ENCODE data around the gene ABCC8. TPM values are rescaled to one million over a fixed set of nuclear protein-coding genes. Genes with fewer than 3 reads are reported as not detected.

Gene ABCC8
- total and polyA plus RNA-seq, 9 of the 15 experiments (the other 6 are each of a cell fraction or from before 2014, with no cell fraction given): not detected

- TF ChIP-seq ZNF311 (CRISPR knock-in tag; IDR thresholded peaks at IDR 0.05): no peak
- TF ChIP-seq ZBTB33 (CRISPR knock-in tag; IDR thresholded peaks at IDR 0.05): no peak
- TF ChIP-seq, protein P1, sequence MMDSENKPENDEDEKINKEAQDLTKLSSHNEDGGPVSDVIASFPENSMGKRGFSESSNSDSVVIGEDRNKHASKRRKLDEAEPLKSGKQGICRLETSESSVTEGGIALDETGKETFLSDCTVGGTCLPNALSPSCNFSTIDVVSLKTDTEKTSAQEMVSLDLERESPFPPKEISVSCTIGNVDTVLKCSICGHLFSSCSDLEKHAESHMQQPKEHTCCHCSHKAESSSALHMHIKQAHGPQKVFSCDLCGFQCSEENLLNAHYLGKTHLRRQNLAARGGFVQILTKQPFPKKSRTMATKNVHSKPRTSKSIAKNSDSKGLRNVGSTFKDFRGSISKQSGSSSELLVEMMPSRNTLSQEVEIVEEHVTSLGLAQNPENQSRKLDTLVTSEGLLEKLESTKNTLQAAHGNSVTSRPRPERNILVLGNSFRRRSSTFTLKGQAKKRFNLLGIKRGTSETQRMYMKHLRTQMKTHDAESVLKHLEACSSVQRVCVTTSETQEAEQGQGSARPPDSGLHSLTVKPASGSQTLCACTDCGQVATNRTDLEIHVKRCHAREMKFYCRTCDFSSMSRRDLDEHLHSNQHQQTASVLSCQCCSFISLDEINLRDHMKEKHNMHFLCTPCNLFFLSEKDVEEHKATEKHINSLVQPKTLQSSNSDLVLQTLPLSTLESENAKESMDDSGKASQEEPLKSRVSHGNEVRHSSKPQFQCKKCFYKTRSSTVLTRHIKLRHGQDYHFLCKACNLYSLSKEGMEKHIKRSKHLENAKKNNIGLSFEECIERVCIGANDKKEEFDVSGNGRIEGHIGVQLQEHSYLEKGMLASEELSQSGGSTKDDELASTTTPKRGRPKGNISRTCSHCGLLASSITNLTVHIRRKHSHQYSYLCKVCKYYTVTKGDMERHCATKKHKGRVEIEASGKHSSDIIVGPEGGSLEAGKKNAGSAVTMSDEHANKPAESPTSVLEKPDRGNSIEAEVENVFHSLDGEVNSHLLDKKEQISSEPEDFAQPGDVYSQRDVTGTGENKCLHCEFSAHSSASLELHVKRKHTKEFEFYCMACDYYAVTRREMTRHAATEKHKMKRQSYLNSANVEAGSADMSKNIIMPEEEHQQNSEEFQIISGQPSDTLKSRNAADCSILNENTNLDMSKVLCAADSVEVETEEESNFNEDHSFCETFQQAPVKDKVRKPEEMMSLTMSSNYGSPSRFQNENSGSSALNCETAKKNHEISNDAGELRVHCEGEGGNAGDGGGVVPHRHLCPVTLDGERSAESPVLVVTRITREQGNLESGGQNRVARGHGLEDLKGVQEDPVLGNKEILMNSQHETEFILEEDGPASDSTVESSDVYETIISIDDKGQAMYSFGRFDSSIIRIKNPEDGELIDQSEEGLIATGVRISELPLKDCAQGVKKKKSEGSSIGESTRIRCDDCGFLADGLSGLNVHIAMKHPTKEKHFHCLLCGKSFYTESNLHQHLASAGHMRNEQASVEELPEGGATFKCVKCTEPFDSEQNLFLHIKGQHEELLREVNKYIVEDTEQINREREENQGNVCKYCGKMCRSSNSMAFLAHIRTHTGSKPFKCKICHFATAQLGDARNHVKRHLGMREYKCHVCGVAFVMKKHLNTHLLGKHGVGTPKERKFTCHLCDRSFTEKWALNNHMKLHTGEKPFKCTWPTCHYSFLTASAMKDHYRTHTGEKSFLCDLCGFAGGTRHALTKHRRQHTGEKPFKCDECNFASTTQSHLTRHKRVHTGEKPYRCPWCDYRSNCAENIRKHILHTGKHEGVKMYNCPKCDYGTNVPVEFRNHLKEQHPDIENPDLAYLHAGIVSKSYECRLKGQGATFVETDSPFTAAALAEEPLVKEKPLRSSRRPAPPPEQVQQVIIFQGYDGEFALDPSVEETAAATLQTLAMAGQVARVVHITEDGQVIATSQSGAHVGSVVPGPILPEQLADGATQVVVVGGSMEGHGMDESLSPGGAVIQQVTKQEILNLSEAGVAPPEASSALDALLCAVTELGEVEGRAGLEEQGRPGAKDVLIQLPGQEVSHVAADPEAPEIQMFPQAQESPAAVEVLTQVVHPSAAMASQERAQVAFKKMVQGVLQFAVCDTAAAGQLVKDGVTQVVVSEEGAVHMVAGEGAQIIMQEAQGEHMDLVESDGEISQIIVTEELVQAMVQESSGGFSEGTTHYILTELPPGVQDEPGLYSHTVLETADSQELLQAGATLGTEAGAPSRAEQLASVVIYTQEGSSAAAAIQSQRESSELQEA (IDR thresholded peaks at IDR 0.05; ENCODE audit: low read depth): no peak
- TF ChIP-seq, protein P2, sequence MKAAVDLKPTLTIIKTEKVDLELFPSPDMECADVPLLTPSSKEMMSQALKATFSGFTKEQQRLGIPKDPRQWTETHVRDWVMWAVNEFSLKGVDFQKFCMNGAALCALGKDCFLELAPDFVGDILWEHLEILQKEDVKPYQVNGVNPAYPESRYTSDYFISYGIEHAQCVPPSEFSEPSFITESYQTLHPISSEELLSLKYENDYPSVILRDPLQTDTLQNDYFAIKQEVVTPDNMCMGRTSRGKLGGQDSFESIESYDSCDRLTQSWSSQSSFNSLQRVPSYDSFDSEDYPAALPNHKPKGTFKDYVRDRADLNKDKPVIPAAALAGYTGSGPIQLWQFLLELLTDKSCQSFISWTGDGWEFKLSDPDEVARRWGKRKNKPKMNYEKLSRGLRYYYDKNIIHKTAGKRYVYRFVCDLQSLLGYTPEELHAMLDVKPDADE (conservative IDR thresholded peaks at IDR 0.05; ENCODE audit: control insufficient read depth, low read depth, low read length): no peak
- TF ChIP-seq ZNF431 (CRISPR knock-in tag; IDR thresholded peaks at IDR 0.05): no peak
- no peak for TF ChIP-seq ARNT (IDR thresholded peaks at IDR 0.05)
- no peak for TF ChIP-seq ZNF639 (CRISPR knock-in tag; conservative IDR thresholded peaks at IDR 0.05 in 1 of 2, IDR thresholded peaks at IDR 0.05 in 1 of 2)
These were observed 122.6 kb downstream of the ABCC8 start (continued) for GRCh38 chr11:17353821-17354600.
